Measurements from ENCODE around the gene LUC7L2.
"Not testable (repeated sequence)": the region's sequence is repeated elsewhere in the genome, so short reads cannot be mapped to it uniquely, and the experiment has no call there.

The LUC7L2 gene

GRCh38 chr7:139396323-139396951, 36.7 kb downstream of the LUC7L2 start:
- DNase-seq (ENCODE audit: low spot score) = no peak

DNA sequence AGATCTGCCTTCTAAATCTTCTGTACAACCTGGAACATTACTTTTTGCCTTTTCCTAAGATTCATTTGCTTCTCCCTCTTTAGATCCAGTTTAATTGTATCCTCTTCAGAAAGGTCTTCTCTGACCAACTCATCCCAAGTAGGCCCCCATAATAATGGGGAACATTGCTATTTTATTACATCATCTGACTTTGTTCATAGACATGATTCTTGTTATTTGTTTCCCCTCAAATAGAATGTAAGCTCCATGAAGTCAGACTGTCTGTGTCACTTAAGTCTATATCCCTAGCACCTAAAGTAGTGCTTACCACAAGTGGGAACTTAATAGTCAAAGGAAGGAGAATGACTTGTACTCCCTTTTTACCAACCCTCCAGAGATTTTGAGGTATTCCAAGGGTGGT, 37.5 kb downstream of the LUC7L2 start:
- DNase-seq (ENCODE audit: low spot score) = no peak

DNA sequence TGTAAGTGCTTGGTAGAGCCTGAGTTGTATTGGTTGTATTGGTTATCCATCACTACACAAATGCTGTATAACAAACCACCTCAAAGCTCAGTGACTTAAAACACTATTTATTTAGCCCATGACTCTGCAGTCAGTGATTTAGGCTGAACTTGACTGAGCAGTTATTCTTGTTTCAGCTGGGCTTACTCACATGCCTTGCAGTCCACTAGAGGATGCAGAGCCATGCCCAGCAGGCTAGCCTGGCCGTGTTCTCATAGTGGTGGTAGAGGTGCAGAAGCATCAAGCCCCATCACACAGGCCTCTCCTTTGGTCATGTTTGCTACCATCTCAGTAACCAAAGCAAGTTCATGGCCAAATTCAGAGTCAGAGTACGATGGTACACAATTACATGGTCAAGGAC, 43.9 kb downstream of the LUC7L2 start:
- DNase-seq (ENCODE audit: low spot score) = peak; percentile 17

DNA sequence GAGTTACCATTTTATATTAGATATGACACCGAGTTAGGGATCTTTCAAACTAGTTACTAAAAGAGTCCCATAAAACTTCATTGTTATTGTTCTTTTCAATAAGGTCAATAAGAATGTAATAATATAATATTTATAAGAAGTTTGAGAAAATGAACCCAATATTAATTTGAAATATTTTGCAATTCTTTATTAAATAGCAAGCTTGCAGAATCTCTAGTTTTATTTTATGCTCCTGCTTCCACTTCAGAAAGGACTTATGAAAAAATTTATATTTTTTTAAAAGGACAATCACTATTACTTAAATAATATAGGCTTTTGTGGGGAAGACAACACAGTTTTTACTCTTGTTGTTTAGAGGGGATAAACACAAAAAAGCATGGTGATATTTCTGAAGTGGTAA, 47.9 kb downstream of the LUC7L2 start:
- no peak for DNase-seq (ENCODE audit: low spot score)

DNA sequence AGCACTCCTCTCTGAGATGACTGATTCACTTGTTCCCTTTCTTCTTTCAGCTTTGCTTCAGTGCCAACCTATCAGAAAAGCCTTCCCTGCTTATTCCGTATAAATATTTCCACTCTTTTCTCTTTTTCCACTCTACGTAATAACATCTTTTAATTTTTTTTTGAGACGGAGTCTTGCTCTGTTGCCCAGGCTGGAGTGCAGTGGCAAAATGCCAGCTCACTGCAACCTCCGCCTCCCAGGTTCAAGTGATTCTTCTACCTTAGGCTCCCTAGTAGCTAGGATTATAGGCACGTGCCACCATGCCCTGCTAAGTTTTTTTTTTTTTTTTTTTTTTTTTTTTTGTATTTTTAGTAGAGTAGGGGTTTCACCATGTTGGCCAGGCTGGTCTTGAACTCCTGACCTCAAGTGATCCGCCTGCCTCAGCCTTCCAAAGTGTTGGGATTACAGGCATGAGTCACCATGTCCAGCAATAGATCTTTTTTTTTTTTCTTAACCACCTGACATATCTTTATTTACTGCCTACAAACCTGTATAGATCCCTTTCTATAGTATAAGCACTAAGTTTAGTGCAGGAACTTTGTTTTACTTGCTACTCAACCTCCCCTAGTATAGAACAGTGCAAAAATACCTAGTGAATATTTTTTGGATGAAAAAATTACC, 55.2 kb downstream of the LUC7L2 start:
- not testable (repeated sequence) for DNase-seq (ENCODE audit: low spot score)

GRCh38 chr7:139416405-139416804, 56.7 kb downstream of the LUC7L2 start:
- no peak for DNase-seq (ENCODE audit: low spot score)

DNA sequence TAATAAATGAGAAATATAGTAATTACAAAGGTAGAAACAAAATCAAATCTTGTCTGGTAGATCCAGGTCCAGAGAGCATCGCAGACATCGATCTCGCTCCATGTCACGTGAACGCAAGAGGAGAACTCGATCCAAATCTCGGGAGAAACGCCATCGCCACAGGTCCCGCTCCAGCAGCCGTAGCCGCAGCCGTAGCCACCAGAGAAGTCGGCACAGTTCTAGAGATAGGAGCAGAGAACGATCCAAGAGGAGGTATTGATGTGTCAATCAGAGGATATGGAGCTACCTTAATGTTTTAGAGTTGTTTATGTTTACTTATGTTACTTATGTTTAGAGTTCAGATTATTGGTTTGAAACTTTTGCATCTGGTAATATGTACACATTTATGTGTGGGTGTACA, 57.8 kb downstream of the LUC7L2 start:
- no peak for DNase-seq (ENCODE audit: low spot score)

DNA sequence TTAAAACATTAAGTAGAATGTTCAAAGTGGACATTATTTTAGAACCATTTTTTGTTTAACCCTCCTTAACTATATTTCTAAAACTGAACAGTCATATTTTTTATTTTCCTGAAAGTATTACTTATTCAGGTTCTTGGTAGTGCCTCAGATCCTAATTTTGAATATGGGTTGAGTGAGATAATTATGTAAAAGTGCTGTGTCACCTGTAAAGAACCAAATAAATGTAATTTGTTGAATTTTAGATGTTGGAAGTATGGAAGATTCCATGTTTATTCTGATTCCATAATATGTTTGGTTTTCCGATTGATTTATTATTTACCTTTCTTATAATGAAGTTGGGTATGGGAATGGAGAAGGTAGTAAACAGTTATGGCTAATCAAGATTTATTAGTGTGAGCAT, 61.4 kb downstream of the LUC7L2 start:
- no peak for DNase-seq (ENCODE audit: low spot score)

DNA sequence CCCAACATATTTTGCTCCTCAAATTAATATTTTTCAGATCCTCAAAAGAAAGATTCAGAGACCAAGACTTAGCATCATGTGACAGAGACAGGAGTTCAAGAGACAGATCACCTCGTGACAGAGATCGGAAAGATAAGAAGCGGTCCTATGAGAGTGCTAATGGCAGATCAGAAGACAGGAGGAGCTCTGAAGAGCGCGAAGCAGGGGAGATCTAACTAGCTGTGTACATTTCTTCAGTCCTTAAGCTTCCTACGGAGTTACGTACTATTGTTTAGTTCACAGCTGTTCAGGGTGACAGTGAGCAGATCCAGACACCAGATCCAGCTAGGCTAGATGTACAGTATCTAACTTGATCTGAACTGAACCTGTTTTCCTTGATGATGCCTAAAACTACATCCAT, 62.4 kb downstream of the LUC7L2 start:
- no peak for DNase-seq (ENCODE audit: low spot score)

- DNase-seq (ENCODE audit: low spot score) = no peak
Observed at GRCh38 chr7:139423091-139423490, 63.4 kb downstream of the LUC7L2 start.

GRCh38 chr7:139424004-139424403, 64.3 kb downstream of the LUC7L2 start:
- no peak for DNase-seq (ENCODE audit: low spot score)

DNA sequence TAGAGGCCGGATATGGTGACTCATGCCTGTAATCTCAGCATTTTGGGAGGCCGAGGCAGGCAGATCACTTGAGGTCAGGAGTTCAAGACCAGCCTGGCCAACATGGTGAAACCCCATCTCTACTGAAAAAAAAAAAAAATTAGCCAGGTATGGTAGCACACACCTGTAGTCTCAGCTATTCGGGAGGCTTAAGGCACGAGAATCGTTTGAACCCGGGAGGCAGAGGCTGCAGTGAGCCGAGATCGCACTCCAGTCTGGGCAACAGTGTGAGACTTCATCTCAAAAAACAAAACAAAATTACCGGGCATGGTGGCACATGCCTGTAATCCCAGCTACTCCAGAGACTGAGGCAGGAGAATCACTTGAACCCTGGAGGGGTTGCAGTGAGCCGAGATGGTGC, 66.0 kb downstream of the LUC7L2 start:
- DNase-seq (ENCODE audit: low spot score) = not testable (repeated sequence)

- DNase-seq (ENCODE audit: low spot score) = no peak
Observed at GRCh38 chr7:139426258-139427028, 66.7 kb downstream of the LUC7L2 start.

- no peak for DNase-seq (ENCODE audit: low spot score)
Observed at GRCh38 chr7:139427029-139427420, 67.3 kb downstream of the LUC7L2 start.

- no peak for DNase-seq (ENCODE audit: low spot score)
Observed at GRCh38 chr7:139427788-139428187, 68.1 kb downstream of the LUC7L2 start.

GRCh38 chr7:139429735-139430134, 70.0 kb downstream of the LUC7L2 start:
- not testable (repeated sequence) for DNase-seq (ENCODE audit: low spot score)

GRCh38 chr7:139430443-139430842, 70.7 kb downstream of the LUC7L2 start:
- DNase-seq (ENCODE audit: low spot score) = no peak

DNA sequence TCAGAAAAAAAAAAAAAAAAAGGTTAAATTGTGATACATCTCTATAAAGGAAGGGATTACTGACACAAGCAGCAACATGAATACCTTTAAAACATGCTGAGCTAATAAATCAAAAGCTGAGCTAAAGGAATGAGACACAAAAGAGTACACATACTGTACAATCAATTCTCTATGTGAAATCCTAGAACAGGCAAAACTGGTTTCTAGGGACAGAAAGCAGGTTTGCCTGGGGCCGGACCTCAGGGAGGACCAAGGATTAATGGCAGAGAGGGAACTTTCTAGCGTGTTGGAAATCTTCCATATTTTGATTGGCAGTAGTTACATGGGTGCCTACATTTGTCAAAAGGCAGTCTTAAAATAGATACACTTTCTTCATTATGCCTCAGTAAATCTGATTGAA, 71.3 kb downstream of the LUC7L2 start:
- no peak for DNase-seq (ENCODE audit: low spot score)

DNA sequence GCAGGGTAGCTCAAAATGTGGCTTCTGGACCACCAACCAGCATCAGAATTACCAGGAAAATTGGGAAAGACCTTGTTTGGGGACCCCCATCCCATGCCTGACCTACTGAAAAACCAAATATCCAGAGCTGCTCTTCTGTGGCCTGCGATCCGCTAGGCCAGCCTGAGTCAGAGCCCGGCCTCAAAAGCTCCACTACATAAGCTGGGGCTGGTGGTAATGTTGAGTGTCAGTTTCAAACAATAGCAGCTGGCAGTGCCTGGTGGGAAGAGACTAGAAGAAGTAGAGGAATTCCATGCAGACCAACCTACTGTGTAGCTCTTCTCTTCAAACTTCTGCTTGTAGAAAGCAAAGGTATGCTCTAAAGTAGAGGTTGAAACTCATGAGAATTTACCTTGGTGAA, 71.8 kb downstream of the LUC7L2 start:
- DNase-seq (ENCODE audit: low spot score) = no peak

DNA sequence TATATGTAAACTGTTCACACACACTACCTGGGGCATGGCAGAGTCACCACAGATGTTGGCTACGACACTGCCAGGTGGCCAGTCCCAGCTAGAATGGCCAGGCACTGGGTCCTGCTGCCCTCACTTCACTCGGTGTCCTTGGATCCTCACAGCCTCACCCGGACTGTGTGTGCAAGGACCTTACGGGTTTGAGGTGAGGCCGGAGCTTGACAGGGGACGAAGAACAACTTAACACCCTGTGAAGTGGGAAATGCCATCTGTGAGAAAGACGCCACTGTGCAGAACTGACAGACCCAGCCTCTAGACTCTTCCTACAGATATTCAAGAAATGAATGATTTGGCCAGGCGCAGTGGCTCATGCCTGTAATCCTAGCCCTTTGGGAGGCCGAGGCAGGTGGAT, 77.1 kb downstream of the LUC7L2 start:
- no peak for DNase-seq (ENCODE audit: low spot score)

GRCh38 chr7:139439375-139439774, 79.7 kb downstream of the LUC7L2 start:
- DNase-seq (ENCODE audit: low spot score) = no peak

DNA sequence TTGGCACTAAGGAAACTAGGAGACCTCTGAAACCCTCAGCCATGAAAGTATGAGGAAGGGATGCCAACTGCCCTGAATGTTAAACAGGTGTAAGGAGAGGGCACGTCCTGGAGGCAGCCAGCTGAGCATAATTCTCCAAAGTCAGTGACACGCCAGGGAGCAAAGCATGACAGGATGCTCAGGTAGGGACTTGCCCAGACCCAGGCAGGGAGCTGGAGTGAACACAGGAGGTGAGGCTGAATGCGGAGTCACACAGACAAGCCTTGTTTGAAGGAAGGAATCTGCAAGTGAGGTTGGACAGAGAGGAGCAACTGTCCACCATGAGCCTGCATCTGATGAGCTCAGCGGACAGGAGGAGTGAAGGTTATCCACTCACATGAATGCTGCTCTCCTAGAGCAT, 82.3 kb downstream of the LUC7L2 start:
- DNase-seq (ENCODE audit: low spot score) = peak; percentile 67

All from kidney tubule cell (primary cell).